ENCODE results near the gene PLEKHM3.

DNA sequence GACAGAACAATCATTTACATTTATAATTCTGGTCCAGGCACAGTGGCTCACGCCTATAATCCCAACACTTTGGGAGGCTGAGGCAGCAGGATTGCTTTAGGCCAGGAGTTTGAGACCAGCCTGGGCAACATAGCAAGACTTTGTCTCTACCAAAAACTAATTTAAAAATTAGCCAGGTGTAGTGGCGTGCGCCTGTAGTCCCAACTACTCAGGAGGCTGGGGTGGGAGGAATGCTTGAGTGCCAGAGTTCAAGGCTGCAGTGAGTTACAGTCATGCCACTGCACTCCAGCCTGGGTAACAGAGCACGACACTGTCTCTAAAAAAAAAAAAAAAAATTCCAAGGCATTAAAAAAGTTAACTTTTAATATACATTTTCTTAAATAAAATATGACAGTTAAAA, 88.1 kb downstream of the PLEKHM3 start:
- no peak for TF ChIP-seq EZH2 (IDR thresholded peaks at IDR 0.05; ENCODE audit: low read length)
- TF ChIP-seq, protein P1, sequence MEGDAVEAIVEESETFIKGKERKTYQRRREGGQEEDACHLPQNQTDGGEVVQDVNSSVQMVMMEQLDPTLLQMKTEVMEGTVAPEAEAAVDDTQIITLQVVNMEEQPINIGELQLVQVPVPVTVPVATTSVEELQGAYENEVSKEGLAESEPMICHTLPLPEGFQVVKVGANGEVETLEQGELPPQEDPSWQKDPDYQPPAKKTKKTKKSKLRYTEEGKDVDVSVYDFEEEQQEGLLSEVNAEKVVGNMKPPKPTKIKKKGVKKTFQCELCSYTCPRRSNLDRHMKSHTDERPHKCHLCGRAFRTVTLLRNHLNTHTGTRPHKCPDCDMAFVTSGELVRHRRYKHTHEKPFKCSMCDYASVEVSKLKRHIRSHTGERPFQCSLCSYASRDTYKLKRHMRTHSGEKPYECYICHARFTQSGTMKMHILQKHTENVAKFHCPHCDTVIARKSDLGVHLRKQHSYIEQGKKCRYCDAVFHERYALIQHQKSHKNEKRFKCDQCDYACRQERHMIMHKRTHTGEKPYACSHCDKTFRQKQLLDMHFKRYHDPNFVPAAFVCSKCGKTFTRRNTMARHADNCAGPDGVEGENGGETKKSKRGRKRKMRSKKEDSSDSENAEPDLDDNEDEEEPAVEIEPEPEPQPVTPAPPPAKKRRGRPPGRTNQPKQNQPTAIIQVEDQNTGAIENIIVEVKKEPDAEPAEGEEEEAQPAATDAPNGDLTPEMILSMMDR (optimal IDR thresholded peaks at IDR 0.05 in 1 of 3, IDR thresholded peaks at IDR 0.05 in 1 of 3, conservative IDR thresholded peaks at IDR 0.05 in 1 of 3; ENCODE audit: extremely low read depth in 1 of 3, insufficient read depth in 2 of 3, low read length in 3 of 3): no peak

All from keratinocyte (primary cell).